Karpas-422 (cell line): ENCODE results near the gene CLEC18B. TPM values are rescaled to one million over a fixed set of nuclear protein-coding genes. Genes with fewer than 3 reads are reported as not detected.
"Not testable (repeated sequence)": the region's sequence is repeated elsewhere in the genome, so short reads cannot be mapped to it uniquely, and the experiment has no call there.

Source experiments
- DNase-seq: peaks from one replicate; pipeline ENCODE4 v3.0.0-alpha.2; 2015
- H2AFZ ChIP-seq: fragments of 200-600 bp; sonication (generic); 2 replicates; pipeline ENCODE4 v1.6.1; 2014; ENCODE audit warnings: antibody characterized with exemption, low read length, mixed read lengths
- H3K27ac ChIP-seq: fragments of 200-600 bp; sonication (generic); 2 replicates; pipeline ENCODE4 v1.5.1; 2014; ENCODE audit warnings: mild to moderate bottlenecking, low read length, moderate library complexity
- H3K27me3 ChIP-seq: fragments of 200-600 bp; sonication (generic); 2 replicates; pipeline ENCODE4 v1.6.1; 2014; ENCODE audit warnings: low read length, mixed read lengths
- H3K36me3 ChIP-seq: fragments of 200-600 bp; sonication (generic); 2 replicates; pipeline ENCODE4 v1.6.1; 2014; ENCODE audit warnings: low read length, mixed read lengths; ENCODE audit not compliant: insufficient read depth
- H3K4me1 ChIP-seq: fragments of 200-600 bp; sonication (generic); 2 replicates; pipeline ENCODE4 v1.6.1; 2014; ENCODE audit warnings: mild to moderate bottlenecking, low read length, mixed read lengths
- H3K4me2 ChIP-seq: fragments of 200-600 bp; sonication (generic); 2 replicates; pipeline ENCODE4 v1.6.1; 2014; ENCODE audit warnings: low read length, low read depth, mild to moderate bottlenecking; ENCODE audit not compliant: poor library complexity, severe bottlenecking
- H3K4me3 ChIP-seq: fragments of 200-600 bp; sonication (generic); 2 replicates; pipeline ENCODE4 v1.5.1; 2014; ENCODE audit warnings: mild to moderate bottlenecking, antibody characterized with exemption, low read length, mixed read lengths
- H3K79me2 ChIP-seq: fragments of 200-600 bp; sonication (generic); 2 replicates; pipeline ENCODE4 v1.6.1; 2014; ENCODE audit warnings: mild to moderate bottlenecking, low read length, mixed read lengths
- H3K9ac ChIP-seq: fragments of 200-600 bp; sonication (generic); 2 replicates; pipeline ENCODE4 v1.6.0; 2014; ENCODE audit warnings: low read length
- H3K9me2 ChIP-seq: fragments of 200-600 bp; sonication (generic), shearing (Covaris generic); replicated peaks from 2 replicates; pipeline ENCODE4 v1.6.0; 2014; ENCODE audit warnings: mild to moderate bottlenecking, low read length, moderate library complexity; ENCODE audit not compliant: insufficient read depth
- H3K9me3 ChIP-seq: fragments of 300-700, 200-600 bp; sonication (generic); 2 replicates; pipeline ENCODE4 v1.6.1; 2014; ENCODE audit warnings: low read length, mixed read lengths
- H4K20me1 ChIP-seq: fragments of 200-600 bp; sonication (generic); 2 replicates; pipeline ENCODE4 v1.6.1; 2014; ENCODE audit warnings: mild to moderate bottlenecking, antibody characterized with exemption, low read length, low read depth; ENCODE audit not compliant: insufficient read depth
- total RNA-seq: library from RNA; depleted of rRNA; stranded (reverse); fragments of >200 nt; shearing (Covaris generic); gene quantifications from 2 replicates; pipeline ENCODE4 v1.2.3, GENCODE V29; 2014; ENCODE audit warnings: low replicate concordance

Gene CLEC18B
- total RNA-seq, 1 experiment from 2014 or later, result 4.5 TPM

- H3K9ac ChIP-seq, H3K79me2 ChIP-seq, H3K27ac ChIP-seq, H3K9me3 ChIP-seq, DNase-seq, H3K4me1 ChIP-seq, H3K4me3 ChIP-seq, H2AFZ ChIP-seq, H4K20me1 ChIP-seq, H3K4me2 ChIP-seq, H3K9me2 ChIP-seq, H3K27me3 ChIP-seq, H3K36me3 ChIP-seq: not testable (repeated sequence)
These were observed 14.5 kb downstream of the CLEC18B start for GRCh38 chr16:74406600-74407361.

GRCh38 chr16:74404148-74404933 is 16.9 kb downstream of the CLEC18B start:
- not testable (repeated sequence) for H3K4me1 ChIP-seq, H3K9ac ChIP-seq, H3K9me2 ChIP-seq, H3K36me3 ChIP-seq, H3K4me2 ChIP-seq, DNase-seq, H3K4me3 ChIP-seq, H4K20me1 ChIP-seq, H3K27me3 ChIP-seq, H3K27ac ChIP-seq, H3K9me3 ChIP-seq, H3K79me2 ChIP-seq, H2AFZ ChIP-seq

DNA sequence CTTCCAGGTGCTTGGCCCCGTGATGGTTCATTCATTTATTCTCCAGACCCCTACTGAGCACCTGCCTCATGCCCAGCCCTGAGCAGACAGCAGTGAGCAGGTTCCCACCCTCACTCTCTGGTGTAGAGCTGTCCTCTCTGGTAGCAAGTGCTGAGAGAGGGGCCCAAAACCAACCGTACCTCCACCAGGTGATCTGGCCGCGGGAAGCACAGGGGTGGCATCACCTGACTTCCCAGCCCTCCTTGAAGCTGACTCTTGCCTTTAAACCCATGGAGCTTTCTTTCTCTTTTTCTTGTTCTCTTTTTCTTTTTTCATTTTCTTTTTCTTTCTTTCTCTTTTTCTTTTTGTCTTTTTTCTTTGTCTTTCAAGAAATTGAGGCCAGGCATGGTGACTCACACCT is 21.0 kb downstream of the CLEC18B start:
- not testable (repeated sequence) for H3K9me3 ChIP-seq, H3K27ac ChIP-seq, H3K4me3 ChIP-seq, H3K9me2 ChIP-seq, H4K20me1 ChIP-seq, DNase-seq, H2AFZ ChIP-seq, H3K36me3 ChIP-seq, H3K4me2 ChIP-seq, H3K4me1 ChIP-seq, H3K27me3 ChIP-seq, H3K9ac ChIP-seq, H3K79me2 ChIP-seq

GRCh38 chr16:74398212-74398895 is 22.9 kb downstream of the CLEC18B start:
- not testable (repeated sequence) for H3K9ac ChIP-seq, H3K79me2 ChIP-seq, H3K9me3 ChIP-seq, H3K27ac ChIP-seq, H3K36me3 ChIP-seq, H4K20me1 ChIP-seq, H3K4me2 ChIP-seq, H3K9me2 ChIP-seq, H3K4me3 ChIP-seq, H3K27me3 ChIP-seq, H2AFZ ChIP-seq, DNase-seq, H3K4me1 ChIP-seq

DNA sequence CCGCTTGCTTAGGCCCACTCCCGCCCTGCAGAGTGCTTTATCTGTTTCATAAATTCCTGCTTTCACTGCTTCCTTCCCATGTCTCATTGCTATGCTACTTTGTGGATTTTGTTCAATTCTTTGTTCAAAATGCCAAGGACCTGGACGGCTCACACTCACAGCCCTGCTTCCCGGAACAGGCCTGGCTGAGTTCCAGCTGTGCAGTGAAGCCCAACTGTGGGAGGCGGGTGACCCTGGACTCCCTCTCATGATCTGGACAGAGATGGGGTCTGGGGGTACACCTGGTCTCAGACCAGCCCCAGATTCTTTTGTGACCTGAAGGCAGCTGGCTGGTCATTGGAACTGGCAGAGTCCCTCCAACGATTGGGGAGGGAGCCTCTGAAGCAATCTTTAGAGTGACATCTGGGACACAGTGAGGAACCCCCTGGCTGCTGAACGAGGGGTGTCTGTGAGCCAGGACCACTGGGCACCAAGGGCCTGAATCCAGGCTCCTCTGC is 24.7 kb downstream of the CLEC18B start:
- H3K36me3 ChIP-seq, H3K79me2 ChIP-seq, H2AFZ ChIP-seq, H3K9ac ChIP-seq, DNase-seq, H3K4me3 ChIP-seq, H3K9me2 ChIP-seq, H4K20me1 ChIP-seq, H3K9me3 ChIP-seq, H3K4me2 ChIP-seq, H3K4me1 ChIP-seq, H3K27me3 ChIP-seq, H3K27ac ChIP-seq: not testable (repeated sequence)

DNA sequence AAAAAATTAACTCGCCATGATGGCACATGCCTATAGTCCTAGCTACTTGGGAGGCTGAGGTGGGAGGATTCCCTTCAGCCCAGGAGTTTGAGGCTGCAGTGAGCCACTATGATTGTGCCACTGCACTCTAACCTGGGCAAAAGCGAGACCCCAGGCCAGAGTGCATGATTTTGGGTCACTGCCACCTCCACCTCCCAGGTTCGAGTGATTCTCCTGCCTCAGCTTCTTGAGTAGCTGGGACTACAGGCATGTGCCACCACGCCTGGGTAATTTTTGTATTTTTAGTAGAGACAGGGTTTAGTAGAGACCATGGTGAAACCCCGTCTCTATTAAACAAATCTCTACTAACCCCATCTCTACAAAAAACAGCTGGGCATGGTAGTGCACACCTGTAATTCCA is 26.7 kb downstream of the CLEC18B start:
- H3K9me3 ChIP-seq, H3K4me2 ChIP-seq, H3K36me3 ChIP-seq, H3K27ac ChIP-seq, H3K9me2 ChIP-seq, H3K27me3 ChIP-seq, H2AFZ ChIP-seq, H3K4me3 ChIP-seq, H4K20me1 ChIP-seq, H3K79me2 ChIP-seq, H3K4me1 ChIP-seq, H3K9ac ChIP-seq, DNase-seq: not testable (repeated sequence)

DNA sequence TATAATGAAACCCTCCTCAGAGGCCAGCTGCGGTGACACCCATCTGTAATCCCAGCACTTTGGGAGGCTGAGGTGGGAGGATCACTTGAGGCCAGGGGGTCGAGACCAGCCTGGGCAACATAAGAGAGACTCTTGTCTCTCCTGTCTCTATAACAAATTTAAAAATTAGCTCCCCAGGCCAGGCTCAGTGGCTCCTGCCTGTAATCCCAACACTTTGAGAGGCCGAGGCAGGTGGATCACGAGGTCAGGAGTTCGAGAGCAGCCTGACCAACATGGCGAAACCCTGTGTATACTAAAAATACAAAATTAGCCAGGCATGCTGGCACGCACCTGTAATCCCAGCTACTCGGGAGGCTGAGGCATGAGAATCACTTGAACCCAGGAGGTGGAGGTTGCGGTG is 27.1 kb downstream of the CLEC18B start:
- not testable (repeated sequence) for H3K27me3 ChIP-seq, H3K9me3 ChIP-seq, H3K4me2 ChIP-seq

GRCh38 chr16:74391454-74392050 is 29.7 kb downstream of the CLEC18B start:
- not testable (repeated sequence) for H3K9me3 ChIP-seq, H3K4me3 ChIP-seq, H3K27me3 ChIP-seq, H3K4me1 ChIP-seq, H3K4me2 ChIP-seq, H3K9me2 ChIP-seq, H3K36me3 ChIP-seq, H2AFZ ChIP-seq, H4K20me1 ChIP-seq, H3K27ac ChIP-seq, H3K9ac ChIP-seq, H3K79me2 ChIP-seq
- peak; percentile 26 for DNase-seq

More for the DNA sequence above, 27.1 kb downstream of the CLEC18B start:
- not testable (repeated sequence) for H3K9me2 ChIP-seq, H4K20me1 ChIP-seq, DNase-seq, H3K36me3 ChIP-seq, H3K9ac ChIP-seq, H3K27ac ChIP-seq, H3K79me2 ChIP-seq, H3K4me3 ChIP-seq, H3K4me1 ChIP-seq, H2AFZ ChIP-seq
